ENCODE results near the gene BAAT. TPM values are rescaled to one million over a fixed set of nuclear protein-coding genes. Genes with fewer than 3 reads are reported as not detected.

Gene BAAT
- total RNA-seq, 1 experiment from 2014 or later = 0.08 TPM

- Histone ChIP-seq H3K4me1 (ENCODE audit: control insufficient read depth, insufficient read depth, low read length) (no peaks in the 10 kb centered on the region), H3K27ac (ENCODE audit: low read length) (no peak overlapping the region), H3K27me3 (ENCODE audit: control insufficient read depth, insufficient read depth, low read length) (peaks cover 7% of the 10 kb centered on the region; the same call in 1 of the 2 replicates), H3K9me3 (ENCODE audit: control insufficient read depth, insufficient read depth, low read depth, low read length) (no peaks in the 10 kb centered on the region), H3K36me3 (ENCODE audit: control insufficient read depth, insufficient read depth, low read length) (no peaks in the 10 kb centered on the region), H3K4me3 (ENCODE audit: low read depth in 2 of 2, low read length in 2 of 2) (no peak overlapping the region)
- no TSS peak for BruUV-seq (replicated peaks)
- ATAC-seq (no peak), DNase-seq (ENCODE audit: low read depth, low spot score) (no peak)
- in situ Hi-C loops (cut with HindIII; ENCODE audit: low pct_unique_long_range_greater_than_20kb, low sequenced_read_pairs) (no loop called here), intact Hi-C loops (cut with micrococcal nuclease; ENCODE audit: unreplicated experiment) (no loop called here)
- ChIA-PET CTCF (no interaction called here), POLR2A (no interaction called here)
- no peak for TF ChIP-seq CTCF (IDR thresholded peaks at IDR 0.05)
- no peak for TF ChIP-seq POLR2AphosphoS5 (IDR thresholded peaks at IDR 0.05; ENCODE audit: low read depth, low read length)
- TF ChIP-seq TCF7L2 (IDR thresholded peaks at IDR 0.05; ENCODE audit: low read depth, low read length) = no peak
- TF ChIP-seq REST (IDR thresholded peaks at IDR 0.05; ENCODE audit: insufficient read depth in 1 of 2, low read depth in 2 of 2, low read length in 1 of 2) = no peak
Observed at GRCh38 chr9:101432171-101432570, 47.4 kb upstream of the BAAT start.

GRCh38 chr9:101429736-101430135 lies 44.9 kb upstream of the BAAT start:
- CTCF ChIA-PET = no interaction called here
- no peak for ATAC-seq
- DNase-seq (ENCODE audit: low read depth, low spot score) = no peak

More at GRCh38 chr9:101429736-101430135, 44.9 kb upstream of the BAAT start:
- Histone ChIP-seq H3K27me3 (ENCODE audit: control insufficient read depth, insufficient read depth, low read length) (peaks cover 4% of the 10 kb centered on the region), H3K36me3 (ENCODE audit: control insufficient read depth, insufficient read depth, low read length) (no peaks in the 10 kb centered on the region), H3K4me3 (ENCODE audit: low read depth in 2 of 2, low read length in 2 of 2) (no peak overlapping the region), H3K27ac (ENCODE audit: low read length) (no peak overlapping the region), H3K9me3 (ENCODE audit: control insufficient read depth, insufficient read depth, low read depth, low read length) (no peaks in the 10 kb centered on the region), H3K4me1 (ENCODE audit: control insufficient read depth, insufficient read depth, low read length) (no peaks in the 10 kb centered on the region)
- in situ Hi-C loops (cut with HindIII; ENCODE audit: low pct_unique_long_range_greater_than_20kb, low sequenced_read_pairs) = no loop called here
- no peak for TF ChIP-seq CTCF (IDR thresholded peaks at IDR 0.05)
- TF ChIP-seq TCF7L2 (IDR thresholded peaks at IDR 0.05; ENCODE audit: low read depth, low read length) = no peak
- no peak for TF ChIP-seq REST (IDR thresholded peaks at IDR 0.05; ENCODE audit: insufficient read depth in 1 of 2, low read depth in 2 of 2, low read length in 1 of 2)
- no peak for TF ChIP-seq SIN3A (IDR thresholded peaks at IDR 0.05; ENCODE audit: borderline replicate concordance, insufficient read depth, low read depth, low read length)
- POLR2A ChIA-PET = no interaction called here
- intact Hi-C loops (cut with micrococcal nuclease; ENCODE audit: unreplicated experiment) = no loop called here
- BruUV-seq (replicated peaks) = no TSS peak
